Hepatic stellate cell (primary cell): Measurements from ENCODE around the gene SLC4A2.
A peak's percentile ranks its signal among the peaks of the same experiment; 100 is the strongest.

Experiments used
- DNase-seq: peaks from one replicate; pipeline ENCODE4 v3.0.0; 2011; ENCODE audit warnings: low spot score

Gene SLC4A2

DNA sequence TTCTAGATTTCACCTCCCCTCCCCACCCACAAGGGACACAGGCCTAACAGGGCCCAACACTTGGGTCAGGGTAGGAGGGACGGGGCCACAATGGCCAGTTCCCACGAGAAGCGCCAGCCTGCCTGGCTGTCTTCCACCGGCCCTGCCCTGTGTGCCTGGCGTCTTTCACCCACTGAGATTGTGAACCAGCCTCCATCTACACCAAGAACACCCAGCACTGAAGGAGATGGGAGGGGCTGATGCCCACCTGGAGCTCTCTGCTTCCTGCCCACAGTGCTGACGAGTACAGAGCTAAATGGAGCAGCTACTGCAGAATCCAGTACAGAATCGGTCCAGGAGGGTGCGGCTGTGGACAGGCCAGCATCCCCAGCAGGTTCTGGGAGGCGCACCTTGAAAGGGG is 13.4 kb upstream of the SLC4A2 start:
- no peak for DNase-seq

GRCh38 chr7:151046603-151047573 is 12.5 kb upstream of the SLC4A2 start:
- DNase-seq: no peak

DNA sequence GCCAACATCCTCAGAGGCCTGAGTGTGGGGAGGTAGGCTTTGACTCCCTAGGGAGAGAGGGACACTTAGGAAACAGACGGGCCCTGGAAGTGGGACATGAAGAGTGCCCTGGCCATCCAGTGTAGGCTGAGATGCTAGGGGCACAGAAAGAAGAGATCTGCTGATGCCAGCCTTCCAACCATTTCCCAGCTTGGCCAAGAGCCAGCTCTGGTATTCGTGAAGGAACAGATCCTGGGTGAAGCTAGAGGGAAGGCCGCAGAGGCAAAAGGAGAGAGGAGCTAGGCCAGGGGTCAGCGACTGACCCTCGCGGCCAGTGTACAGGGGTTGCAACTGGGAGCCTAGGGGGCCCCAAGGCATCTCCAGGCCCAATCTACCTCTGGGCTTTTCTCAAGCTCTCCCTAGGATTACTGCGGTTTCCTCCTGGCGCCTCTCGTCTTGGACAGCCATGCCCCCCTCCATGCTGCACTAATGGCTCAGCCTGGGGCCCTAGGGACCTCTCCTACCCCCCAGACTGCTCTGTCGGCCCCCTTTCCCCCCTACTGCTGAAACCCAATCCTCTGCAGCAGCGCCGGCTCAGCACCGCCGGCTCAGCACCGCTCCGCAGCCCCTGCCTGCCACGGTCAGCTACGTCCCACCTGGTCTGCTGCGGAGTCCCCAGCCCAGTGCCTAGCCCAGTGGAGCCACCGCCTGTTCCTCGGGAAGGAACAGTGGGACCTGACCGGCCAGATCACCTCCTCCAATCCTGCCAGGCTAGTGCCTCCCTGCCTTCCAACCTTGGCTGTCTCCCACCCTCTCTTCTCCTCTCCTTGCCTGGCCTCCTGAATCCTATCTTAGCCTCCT is 11.2 kb upstream of the SLC4A2 start, which contains the start of gene ASIC3:
TSS of gene ASIC3 (plus strand) at position 556 of the 840 bp plus-strand sequence. CDS start 355 bp downstream, outside the sequence.
- DNase-seq: no peak

DNA sequence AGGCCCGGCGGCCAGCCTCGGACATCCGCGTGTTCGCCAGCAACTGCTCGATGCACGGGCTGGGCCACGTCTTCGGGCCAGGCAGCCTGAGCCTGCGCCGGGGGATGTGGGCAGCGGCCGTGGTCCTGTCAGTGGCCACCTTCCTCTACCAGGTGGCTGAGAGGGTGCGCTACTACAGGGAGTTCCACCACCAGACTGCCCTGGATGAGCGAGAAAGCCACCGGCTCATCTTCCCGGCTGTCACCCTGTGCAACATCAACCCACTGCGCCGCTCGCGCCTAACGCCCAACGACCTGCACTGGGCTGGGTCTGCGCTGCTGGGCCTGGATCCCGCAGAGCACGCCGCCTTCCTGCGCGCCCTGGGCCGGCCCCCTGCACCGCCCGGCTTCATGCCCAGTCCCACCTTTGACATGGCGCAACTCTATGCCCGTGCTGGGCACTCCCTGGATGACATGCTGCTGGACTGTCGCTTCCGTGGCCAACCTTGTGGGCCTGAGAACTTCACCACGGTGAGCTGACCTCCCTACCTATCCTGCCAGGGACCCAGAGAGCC is 10.4 kb upstream of the SLC4A2 start:
- no peak for DNase-seq

DNA sequence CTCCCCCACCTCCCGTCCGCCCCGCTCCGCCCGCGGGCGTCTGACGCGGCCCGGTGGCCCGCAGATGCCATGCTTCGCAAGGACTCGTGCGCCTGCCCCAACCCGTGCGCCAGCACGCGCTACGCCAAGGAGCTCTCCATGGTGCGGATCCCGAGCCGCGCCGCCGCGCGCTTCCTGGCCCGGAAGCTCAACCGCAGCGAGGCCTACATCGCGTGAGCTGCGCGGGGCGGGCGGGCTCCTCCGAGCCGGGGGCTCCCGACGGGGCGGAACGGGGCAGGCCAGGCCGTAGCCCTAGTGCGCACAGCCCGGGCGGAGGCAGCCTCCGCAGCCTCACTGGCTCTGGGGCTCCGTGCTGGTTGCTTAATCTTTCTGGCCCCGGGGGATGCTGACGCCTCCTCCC is 8.3 kb upstream of the SLC4A2 start:
- peak; percentile 68 for DNase-seq

DNA sequence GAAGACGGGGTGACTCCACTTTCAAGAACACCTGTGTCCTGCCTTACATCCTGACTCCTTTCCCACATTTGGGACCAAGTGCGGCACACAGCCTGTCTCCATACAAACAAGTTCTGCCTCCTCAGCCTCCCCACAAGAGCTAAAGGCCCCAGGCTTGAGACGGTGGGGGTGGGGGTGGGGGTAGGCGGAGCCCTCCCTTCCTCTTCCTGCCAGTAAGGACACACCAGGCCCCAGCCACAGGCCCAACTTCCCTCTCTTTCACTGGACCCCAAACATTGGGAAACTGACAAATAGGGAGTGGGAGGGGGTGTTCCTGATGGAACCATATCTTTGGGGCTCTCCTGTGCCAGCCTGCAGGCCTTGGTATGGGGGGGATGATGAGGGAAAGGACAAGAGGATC is 6.3 kb upstream of the SLC4A2 start:
- no peak for DNase-seq

DNA sequence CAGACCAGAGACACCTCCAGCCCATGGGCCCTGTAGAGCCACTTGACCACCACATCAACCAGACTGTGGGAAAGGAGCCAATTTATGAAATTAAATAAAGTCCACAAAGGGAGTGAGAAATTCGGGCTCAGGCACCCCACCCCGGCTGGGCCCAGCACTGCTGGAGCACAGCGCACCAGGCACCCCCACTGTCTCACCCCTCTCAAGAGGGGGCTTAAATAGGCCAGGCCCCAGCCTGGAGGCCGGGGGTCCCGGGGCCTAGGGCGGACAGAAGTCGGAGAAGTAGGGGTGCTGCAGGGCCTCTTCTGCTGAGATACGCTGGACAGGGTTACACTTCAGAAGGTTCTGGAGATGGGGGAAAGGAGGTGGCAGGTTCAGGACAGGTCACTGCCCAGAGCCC is 5.6 kb upstream of the SLC4A2 start:
- no peak for DNase-seq

- no peak for DNase-seq
Measured at GRCh38 chr7:151056283-151056665, 3.1 kb upstream of the SLC4A2 start.

GRCh38 chr7:151056666-151057505 is 2.5 kb upstream of the SLC4A2 start:
- DNase-seq: no peak

- DNase-seq: peak; percentile 74
Measured at GRCh38 chr7:151057506-151057988, 1.8 kb upstream of the SLC4A2 start, which contains the start of gene CDK5. Gene CDK5, minus strand, starts transcription at chr7:151057897. Its CDS starts 49 bp downstream, at chr7:151057848.

DNA sequence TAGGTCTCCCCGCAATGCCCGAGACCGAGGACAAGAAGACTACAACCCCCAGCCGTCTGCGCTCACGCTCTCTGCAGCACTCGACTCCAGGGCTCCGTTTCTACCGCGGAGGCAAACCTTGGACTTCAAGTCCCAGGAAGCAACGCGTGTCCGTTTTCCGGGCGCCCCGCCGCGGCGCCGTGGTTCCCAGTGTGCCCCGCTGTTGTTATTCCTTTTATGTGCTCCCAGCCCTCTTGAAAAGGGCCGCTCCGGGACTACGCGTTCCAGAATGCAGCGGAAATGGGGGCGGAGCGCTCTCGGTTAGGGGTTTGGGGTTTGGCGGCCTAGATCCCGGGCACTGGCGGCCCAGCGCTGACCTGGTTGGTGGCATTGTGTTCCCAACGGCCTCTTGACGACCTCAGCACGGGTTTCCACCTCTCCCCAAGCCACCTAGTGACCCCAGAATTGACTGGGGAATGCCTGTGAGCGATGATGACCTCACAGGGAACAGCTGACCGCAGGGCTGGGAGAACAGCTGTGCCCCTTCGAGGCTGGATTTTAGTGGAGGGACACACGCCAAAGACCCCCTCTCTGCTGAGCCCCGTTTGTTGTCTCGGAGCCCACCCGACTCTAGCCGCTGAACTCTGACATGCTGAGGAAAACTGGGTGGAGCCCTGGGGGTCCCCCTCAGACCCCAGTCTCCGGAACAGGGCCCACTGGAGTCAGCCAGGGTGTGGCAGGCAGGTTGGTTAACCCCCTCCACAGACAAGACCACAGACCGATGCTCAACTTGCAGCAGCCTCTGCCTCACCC is 1.2 kb upstream of the SLC4A2 start:
- DNase-seq: peak; percentile 100

DNA sequence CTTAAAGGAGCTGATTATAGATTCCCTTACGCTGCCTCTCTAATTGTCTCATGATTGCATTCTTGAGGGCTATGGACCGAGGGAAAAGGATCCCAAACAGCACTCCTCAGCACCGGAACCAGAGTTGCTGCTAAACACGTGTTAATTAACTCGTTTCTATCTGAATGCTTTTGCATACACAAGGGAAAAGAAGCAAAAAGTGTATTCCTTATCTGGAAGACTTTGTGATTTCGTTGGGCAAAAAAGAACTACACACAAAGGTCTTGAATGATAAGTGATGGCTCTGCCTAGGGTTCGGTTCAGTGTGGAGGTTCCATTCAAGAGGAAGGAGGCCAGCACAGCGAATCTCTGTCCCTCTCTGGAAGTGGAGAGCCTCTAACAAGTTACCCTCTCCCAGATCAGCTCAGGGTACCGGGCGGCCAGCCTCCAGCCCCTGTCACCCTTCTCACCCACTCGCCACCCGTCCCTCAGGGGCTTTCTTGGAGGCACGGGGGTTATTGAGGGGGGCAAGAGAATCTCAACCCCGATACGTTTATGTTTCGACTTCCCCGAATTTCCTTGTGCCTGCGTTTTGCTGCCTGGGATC is 515 bp upstream of the SLC4A2 start:
- no peak for DNase-seq

DNA sequence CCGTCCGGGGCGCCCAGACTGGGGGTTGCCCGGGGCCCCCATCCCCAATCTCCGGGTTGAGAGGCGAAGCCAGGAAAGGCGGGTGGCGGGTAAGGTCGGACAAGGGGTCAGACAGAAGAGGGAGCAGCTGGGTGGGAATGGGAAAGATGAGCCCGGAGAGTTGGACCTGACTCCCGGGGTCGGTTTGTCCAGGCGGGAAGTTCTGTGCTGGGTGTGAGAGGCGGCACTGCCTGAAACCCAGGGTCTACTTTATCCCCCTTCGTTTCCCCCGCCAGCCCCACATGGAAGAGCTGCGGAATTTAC is 675 bp downstream of the SLC4A2 start:
- no peak for DNase-seq

GRCh38 chr7:151060416-151061212 is 1.2 kb downstream of the SLC4A2 start:
- peak; percentile 63 for DNase-seq

DNA sequence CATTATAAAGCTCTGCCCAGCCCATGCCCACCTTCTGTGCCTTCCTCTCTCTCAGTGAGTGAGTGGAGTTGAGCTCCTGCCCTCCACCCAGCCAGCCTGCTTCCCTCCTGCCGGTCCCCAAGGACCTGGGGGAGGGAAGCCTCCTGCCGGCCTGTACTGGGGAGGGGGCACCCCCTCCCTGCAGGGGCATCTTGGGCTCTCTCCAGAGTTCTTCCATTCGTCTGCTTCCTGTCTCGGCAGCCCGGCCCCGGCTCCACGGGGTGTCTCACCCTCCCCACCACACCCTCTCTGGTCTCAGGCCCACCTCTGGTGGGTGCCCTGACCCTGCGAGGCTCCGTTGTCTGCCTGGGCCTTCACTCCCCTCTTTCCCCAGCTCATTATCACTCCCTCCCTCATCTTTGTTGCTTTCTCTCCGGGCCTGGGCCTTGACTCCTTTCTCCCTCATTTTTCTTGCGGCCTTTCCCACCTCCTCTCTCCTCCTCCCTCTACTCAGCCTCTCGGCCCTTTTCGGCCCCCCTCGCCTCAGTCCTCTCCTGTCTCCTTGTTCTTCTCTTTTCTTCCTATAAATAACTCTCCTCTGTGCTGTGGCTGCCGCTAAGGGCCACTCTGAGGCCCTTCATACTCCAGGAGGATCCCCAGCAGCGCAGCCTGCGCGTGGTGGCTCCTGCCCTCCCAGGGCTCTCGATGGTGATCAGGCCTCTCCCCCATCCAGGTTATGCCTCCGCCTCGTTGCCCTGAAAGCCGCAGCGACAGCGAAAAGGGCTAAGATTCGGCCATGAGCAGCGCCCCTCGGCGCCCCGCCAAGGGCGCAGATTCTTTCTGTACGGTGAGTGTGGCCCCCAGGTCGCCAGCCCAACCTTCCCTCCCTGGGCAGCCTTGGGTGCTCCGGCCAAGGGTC is 2.1 kb downstream of the SLC4A2 start:
- no peak for DNase-seq

DNA sequence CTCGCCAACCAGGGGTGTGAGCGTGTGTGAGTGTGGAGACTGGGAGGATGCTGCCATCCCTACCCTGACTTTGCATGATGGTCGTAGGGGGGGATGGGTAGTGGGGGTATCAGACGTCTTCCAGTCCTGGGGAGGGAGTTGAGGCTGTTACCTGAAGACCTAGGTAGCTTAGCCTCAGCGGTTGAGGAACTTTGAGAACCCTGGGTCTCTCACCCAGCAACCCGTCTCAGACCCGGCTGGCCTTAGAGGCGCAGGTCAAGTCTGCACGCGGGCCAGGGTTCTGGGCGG is 2.7 kb downstream of the SLC4A2 start:
- no peak for DNase-seq

- no peak for DNase-seq
Measured at GRCh38 chr7:151062399-151063211, 3.2 kb downstream of the SLC4A2 start.

DNA sequence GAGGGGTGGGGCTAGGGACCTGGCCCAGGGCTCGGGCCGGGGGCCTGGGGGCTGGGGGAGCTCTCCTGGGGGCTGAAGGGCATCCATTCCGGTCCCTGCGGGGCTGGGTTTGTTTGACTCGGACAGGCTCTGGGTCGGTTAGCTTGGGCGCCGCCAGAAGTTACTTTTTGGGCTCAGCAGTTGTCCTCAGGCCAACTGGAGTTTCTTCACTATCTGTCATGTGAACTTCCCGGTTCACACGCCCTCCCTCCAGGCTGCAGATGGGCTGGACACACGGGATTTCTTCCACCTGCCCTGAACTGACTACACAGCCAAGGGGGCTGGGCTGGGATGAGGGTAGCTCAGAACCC is 3.8 kb downstream of the SLC4A2 start:
- no peak for DNase-seq
